Keratinocyte (primary cell): ENCODE results near the gene NIPA2.

ENCODE experiments used
- EZH2 ChIP-seq: IDR thresholded peaks from one replicate; pipeline ENCODE4 v1.6.1; 2012; ENCODE audit warnings: inconsistent platforms, mild to moderate bottlenecking, low read length, moderate library complexity
- TF ChIP-seq, protein P1 (sequence below), 3 experiments: IDR thresholded peaks in 1 of 3; conservative IDR thresholded peaks in 1 of 3; optimal IDR thresholded peaks in 1 of 3; 2 replicates in 2 of 3; 3 replicates in 1 of 3; pipeline versions ENCODE3 to v1.5.1; 2011; ENCODE audit warnings: low read length in 3 of 3, mild to moderate bottlenecking in 3 of 3, moderate library complexity in 2 of 3, control low read depth in 1 of 3, inconsistent platforms in 1 of 3; ENCODE audit not compliant: insufficient read depth in 2 of 3; ENCODE audit errors: extremely low read depth in 1 of 3

GRCh38 chr15:22913646-22914380 is 75.3 kb downstream of the NIPA2 start:
- TF ChIP-seq, protein P1, sequence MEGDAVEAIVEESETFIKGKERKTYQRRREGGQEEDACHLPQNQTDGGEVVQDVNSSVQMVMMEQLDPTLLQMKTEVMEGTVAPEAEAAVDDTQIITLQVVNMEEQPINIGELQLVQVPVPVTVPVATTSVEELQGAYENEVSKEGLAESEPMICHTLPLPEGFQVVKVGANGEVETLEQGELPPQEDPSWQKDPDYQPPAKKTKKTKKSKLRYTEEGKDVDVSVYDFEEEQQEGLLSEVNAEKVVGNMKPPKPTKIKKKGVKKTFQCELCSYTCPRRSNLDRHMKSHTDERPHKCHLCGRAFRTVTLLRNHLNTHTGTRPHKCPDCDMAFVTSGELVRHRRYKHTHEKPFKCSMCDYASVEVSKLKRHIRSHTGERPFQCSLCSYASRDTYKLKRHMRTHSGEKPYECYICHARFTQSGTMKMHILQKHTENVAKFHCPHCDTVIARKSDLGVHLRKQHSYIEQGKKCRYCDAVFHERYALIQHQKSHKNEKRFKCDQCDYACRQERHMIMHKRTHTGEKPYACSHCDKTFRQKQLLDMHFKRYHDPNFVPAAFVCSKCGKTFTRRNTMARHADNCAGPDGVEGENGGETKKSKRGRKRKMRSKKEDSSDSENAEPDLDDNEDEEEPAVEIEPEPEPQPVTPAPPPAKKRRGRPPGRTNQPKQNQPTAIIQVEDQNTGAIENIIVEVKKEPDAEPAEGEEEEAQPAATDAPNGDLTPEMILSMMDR (optimal IDR thresholded peaks at IDR 0.05 in 1 of 3, IDR thresholded peaks at IDR 0.05 in 1 of 3, conservative IDR thresholded peaks at IDR 0.05 in 1 of 3; ENCODE audit: extremely low read depth in 1 of 3, insufficient read depth in 2 of 3, low read length in 3 of 3), result no peak
- no peak for TF ChIP-seq EZH2
